Stimulated activated CD8-positive, alpha-beta memory T cell treated with anti-CD3 and anti-CD28 coated beads, Interleukin-15, amount 100 ng/mL, for 24 hours (primary cell): ENCODE measurements around the gene RBM4B.
"Not testable (repeated sequence)": the region's sequence is repeated elsewhere in the genome, so short reads cannot be mapped to it uniquely, and the experiment has no call there.

ENCODE experiments used
- DNase-seq: peaks from one replicate; pipeline ENCODE4 v3.0.0-alpha.2; 2020; ENCODE audit warnings: low read depth

Gene RBM4B

DNA sequence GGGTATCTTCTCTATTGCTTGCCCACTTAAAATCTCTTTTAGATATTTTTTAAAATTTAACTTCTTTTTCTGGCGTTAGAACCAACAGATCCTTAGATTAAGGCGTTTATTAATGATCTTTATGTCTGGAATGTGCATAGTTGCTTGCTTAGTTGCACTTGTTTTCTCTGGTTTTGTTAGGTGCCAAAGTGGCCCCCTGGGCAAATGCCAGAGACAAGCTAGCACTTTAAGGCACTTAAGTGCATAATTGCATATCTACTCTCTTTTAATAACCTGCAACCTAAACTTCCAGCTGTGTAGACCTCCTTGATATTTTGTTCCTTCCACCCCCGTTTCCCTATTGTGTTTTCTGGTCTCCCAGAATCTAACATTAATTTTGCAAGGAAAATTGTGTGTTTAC is 35.9 kb downstream of the RBM4B start:
- no peak for DNase-seq

DNA sequence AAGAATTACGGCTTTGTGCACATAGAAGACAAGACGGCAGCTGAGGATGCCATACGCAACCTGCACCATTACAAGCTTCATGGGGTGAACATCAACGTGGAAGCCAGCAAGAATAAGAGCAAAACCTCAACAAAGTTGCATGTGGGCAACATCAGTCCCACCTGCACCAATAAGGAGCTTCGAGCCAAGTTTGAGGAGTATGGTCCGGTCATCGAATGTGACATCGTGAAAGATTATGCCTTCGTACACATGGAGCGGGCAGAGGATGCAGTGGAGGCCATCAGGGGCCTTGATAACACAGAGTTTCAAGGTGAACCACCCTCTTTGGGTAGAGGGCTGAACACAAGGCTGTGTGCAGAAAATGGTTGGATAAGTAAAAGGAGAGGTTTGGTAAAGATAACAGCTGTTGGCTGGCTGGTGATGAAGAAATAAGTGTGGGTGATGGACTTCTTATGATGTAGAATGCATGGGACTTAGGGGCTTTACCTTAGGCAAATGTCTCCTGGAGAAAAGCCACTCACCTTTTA is 37.8 kb downstream of the RBM4B start:
- DNase-seq: not testable (repeated sequence)

DNA sequence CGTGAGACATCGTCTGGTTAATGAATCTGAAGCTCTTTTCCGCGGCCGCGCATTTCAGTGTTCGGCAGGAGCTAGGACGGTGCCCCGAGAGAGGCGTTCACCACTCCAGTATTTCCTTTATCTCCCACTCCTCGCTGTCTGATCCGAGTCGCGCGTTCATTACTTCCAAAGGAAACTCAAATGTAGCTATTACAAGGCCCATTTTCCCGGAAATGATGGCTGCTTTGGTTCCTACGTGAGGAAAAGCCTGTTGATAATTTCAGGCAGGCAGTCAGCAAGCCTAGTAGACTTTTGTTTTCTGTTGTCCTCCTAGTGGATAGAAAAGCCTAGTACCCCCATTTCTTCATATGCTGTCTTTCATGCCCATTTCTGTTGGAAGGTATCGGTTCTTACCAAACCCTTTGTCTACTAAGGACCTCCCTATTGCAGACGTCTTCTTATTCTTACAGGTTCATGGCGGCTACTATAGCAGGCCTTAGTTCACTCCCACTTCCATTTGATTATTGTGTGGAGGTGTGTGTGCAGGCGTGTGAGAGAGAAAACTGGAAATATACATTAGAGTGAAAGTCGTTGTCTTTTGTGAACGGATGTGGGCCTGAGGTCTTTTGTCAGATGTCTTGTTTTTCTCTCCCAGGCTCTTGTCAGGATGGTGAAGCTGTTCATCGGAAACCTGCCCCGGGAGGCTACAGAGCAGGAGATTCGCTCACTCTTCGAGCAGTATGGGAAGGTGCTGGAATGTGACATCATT is 38.4 kb downstream of the RBM4B start:
- no peak for DNase-seq

DNA sequence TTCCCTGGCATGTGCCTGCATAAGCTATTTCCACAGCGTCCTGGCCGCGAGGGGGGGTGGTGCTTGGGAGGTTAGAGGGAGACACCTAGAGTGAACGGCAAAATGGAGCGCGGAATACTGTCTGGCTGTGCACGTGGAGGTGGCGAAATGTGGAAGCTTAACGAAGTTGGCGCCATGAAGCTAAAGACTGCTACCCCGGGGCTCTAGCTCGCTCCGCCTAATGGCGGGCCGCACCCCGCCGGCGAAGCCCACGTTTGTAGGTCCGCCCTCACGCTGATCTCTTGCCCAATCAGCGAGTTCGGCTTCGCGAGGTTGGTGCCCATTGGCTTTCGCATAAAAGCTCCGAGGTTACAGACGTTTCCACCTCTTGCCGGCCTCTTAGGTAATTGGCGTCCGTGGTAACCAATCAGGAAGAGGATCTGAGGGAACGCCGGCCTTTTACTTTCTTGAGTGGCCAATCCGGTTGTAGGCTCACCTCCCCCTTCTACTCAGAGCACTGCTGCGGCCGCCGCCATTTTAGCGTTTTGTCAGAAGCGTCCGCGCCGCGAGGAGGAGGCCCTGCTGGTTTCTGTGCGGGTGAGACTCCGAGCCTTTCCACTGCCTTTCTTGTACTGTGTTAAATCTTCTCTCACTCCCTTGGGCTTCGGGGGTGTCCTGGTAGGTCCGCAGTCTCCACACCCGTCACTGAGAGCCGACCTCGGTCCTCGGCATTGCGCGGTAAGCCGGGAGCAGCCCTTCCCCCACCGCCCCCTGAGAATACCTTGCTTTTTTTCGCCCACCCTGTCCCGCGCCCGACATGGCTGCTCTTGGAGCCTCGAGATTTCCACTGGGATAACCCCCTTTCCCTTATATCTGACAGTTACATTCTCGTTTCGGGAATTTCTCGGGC is 39.3 kb downstream of the RBM4B start, which contains the start of gene RBM4:
TSS of gene RBM4 (plus strand) at position 527 of the 889 bp plus-strand sequence. CDS start 1,009 bp downstream, outside the sequence.
- DNase-seq: peak; percentile 72

DNA sequence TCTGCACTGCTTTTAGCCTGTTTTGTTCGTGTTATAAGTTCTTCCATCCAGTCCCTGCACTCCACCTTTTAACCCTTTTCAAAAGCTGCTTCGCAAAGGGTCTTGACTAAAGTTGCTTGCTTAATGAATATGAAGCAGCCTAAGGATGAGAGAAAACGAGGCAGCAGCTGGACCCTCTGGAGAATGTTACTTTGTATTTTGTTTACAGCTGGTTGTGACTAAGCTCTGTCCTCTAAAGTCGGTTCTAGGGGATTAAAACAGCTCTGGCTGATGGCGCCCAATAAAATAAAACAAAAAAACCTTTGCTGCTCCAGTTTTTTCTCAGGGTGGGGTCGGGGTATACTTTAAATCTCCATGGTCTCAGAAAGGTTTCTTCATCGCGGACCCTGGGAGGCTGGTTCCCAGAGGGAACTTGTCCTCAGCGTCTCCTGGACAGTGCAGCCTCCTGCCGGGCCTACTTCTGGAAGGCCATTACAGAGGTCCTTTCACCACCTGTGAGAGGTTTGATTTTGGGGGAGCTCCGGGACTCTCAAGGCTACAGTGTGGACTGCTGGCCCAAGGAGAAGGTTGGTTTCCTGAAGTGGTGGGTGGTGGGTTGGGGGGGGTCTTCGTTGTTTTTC is 40.0 kb downstream of the RBM4B start:
- no peak for DNase-seq

DNA sequence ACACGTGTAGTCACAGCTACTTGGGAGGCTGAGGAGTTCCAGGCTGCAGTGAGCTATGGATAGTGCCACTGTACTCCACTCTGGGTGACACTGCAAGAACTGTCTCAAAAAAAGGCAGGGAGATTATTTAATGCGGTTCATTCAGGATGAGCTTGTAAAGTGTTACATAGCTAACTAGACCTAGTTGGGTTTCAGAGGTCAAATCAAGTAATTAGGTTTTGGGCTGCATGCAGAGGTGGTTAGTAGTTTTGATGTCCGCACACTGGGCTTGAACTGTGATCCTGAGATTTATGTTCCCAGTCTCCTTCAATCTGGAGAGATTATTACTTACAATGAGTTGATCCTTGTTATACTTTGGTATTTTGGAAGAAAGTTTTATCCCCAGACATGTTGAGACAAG is 41.3 kb downstream of the RBM4B start:
- no peak for DNase-seq

DNA sequence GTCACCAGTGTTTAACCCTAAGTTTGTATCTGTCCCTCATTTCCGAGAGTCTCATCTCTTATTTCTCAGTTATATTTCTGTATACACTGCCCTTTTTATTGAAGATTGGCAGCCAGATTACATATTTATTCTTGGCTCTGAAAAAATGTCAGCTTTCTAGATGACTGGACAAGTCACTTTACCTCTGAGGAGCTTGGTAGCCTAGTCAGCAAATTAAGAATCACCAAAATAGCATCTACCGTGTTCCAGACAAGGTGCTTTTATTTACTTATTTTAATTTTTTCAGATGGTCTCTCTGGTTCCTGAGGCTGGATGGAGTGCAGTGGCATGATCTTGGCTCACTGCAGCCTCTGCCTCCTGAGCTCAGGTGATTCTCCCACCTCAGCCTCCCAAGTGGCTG is 44.7 kb downstream of the RBM4B start:
- no peak for DNase-seq

DNA sequence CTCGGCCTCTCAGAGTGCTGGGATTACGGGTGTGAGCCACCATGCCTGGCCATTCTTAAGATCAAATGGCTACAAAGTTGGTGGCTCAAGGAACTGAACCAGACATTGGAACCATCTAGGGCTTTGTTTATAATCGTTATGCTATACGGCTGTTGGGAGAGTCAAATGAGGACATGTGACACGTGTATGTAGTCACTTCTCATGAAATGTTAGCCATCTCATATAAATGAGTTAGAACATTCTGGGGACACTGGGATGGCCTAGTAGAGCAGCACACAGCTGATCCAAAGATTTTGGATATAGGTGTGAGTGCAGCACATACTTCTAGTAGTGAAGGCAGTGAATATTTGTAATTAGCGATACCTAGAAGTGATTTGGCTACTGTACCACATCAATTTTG is 45.8 kb downstream of the RBM4B start:
- no peak for DNase-seq

DNA sequence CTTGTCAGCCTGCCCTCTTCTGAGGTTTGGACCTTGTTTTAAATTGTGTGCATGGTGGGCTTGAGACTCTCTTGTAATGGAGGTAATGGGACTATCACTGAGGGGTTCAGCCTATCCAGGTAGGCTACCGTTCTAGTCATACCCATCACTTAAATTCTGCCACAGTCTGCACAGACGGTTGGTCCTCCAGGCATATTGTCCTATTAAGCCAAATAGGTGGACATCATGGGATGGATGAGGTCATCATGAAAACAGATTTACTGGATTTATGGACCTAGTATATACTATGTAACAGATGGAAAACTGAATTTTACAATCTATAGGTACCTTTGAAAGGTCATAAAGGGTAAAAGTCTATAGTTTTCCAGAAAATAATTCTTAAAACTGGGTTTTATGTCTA is 48.3 kb downstream of the RBM4B start:
- DNase-seq: no peak

DNA sequence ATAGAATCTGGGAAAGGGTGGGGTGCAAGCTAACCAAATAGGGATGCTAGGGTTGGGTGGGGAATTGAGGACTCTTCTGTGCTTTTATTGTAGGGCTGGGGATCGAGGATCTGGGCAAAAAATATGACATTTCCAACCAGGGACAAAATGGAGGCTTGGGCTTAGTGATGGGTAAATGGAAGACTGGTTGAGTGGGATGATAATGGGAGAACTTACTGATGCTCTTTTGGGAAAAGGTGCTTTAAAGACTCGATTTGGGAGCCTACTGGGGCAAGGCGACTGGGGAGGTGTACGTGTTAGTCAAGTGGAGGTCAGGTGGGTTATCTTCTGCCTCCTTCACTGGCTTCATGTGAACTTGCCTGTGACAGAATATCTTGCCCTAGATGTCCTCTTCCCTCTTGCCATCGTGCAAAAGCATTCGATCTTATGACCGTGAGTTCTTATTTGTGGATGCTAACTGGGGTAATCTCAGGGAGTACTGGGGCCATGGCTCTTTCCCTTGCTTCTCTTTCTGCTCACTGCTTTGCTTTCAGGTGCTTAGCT is 49.6 kb downstream of the RBM4B start:
- DNase-seq: no peak

DNA sequence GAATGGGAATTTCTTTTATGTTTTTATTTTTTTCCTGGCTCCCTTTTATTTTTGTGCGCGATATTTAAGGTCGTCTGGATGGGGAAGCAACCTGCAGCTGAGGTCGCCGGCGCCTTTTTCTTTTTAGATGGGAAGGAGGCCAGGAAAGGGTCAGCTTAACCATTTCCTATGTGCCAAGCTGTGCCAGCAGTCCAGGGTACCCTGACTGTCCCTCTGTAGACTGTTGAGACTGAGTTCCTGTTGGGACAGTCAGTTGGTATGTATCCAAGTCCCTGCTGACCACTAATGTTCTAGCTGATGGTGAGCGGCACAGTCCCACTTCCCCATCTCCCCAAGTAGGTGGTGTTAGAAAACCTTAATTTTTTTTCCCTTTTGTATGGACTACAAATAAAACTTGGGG is 50.8 kb downstream of the RBM4B start:
- DNase-seq: no peak

DNA sequence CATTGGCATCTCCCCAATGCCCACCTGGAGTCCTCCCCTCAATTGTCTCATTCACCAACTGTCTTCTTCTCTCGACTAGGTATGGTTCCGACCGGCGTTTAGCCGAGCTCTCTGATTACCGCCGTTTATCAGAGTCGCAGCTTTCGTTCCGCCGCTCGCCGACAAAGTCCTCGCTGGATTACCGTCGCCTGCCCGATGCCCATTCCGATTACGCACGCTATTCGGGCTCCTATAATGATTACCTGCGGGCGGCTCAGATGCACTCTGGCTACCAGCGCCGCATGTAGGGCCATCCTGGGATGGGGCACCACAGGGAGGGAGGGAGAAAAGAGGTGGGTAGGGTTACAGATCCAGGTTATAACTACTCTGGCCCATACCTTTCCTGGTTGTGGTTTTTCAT is 51.3 kb downstream of the RBM4B start:
- DNase-seq: no peak

DNA sequence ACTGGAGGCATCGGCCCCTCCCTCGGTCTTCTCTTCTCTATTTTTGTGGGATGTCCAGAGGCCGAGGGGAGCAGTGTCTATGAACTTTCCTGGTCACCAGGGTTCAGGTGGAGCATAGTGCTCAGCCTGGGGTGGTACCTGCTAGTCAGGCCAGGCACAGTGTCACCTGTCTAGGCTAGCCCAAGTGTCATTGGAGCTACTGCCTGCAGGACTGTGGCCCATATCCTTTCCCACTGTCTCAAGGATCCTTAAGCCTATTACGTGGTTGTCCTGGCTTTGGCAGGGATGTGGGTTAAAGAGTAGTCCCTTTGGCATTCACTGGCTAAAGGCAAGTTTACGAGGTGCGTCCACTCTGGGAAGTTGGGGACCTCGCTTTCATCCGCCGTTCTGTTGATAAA is 51.9 kb downstream of the RBM4B start:
- no peak for DNase-seq

DNA sequence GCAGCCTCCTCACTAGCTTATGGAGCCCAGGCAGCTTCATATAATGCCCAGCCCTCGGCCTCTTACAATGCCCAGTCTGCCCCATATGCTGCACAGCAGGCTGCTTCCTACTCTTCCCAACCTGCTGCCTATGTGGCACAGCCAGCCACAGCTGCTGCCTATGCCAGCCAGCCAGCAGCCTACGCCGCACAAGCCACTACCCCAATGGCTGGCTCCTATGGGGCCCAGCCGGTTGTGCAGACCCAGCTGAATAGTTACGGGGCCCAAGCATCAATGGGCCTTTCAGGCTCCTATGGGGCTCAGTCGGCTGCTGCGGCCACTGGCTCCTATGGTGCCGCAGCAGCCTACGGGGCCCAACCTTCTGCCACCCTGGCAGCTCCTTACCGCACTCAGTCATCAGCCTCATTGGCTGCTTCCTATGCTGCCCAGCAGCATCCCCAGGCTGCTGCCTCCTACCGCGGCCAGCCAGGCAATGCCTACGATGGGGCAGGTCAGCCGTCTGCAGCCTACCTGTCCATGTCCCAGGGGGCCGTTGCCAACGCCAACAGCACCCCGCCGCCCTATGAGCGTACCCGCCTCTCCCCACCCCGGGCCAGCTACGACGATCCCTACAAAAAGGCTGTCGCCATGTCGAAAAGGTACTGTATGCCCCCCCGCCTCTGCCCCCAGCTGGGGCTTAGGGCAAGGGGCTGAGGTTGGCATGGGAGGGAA is 52.5 kb downstream of the RBM4B start:
- no peak for DNase-seq

DNA sequence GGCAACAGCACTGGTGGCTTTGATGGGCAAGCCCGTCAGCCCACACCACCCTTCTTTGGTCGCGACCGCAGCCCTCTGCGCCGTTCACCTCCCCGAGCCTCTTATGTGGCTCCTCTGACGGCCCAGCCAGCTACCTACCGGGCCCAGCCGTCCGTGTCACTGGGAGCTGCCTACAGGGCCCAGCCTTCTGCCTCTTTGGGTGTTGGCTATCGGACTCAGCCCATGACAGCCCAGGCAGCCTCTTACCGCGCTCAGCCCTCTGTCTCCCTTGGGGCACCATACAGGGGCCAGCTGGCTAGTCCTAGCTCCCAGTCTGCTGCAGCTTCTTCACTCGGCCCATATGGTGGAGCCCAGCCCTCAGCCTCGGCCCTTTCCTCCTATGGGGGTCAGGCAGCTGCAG is 53.2 kb downstream of the RBM4B start:
- no peak for DNase-seq

DNA sequence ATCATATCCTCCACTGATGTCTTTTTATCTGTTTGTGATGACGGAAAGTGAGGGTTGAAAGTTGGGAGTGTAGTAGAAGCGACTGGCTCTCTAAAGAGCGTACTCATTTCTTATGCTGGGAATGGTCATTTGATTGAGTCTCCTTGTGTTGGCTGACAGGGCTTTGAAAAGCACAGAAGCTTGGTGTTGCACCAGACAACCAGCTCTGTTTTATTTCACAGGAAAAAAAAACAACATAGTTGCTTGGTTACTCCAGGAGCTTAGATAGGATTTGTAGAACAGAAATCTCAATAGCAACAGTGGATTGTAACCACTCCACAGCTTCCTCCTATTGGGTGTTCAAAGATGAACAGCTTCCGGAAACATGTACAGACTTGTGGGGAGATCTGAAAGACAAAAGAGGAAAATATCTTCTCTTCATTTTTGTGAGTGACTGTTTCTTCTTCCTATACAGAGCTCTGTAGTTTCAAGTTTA is 58.6 kb downstream of the RBM4B start:
- DNase-seq: no peak

DNA sequence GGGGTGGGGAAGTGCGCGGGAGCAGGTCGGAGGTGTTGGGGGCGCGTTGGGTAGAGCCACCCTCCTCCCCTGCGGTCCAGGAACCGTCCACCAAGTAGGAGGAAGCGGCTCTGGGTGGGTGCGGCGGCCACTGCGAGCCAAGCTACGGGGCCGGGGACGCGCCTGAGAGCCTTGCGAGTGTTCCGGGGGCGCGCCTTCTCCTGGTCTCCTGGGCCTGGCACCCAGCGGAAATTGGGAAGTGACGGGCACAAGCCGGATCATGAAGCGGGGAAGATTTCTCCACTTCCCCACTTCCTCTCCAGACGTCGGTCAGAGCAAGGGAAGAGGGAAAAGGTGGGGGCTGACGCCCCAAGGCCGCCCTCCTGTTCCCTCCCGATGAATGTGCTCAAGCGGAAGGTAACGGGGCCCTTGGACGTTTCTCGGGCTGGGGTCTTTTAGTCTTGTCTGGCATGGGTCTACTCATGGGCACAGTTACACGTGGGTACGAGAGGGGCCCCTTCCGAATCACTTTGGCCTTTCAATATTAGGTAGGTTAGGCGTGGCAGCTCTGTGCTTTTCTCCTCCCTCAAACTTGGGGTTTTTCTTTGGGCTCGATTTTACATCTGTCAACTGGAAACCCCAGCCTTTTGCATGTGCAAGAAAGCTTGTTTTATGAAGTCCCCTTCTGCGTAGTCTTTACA is 60.4 kb downstream of the RBM4B start:
- no peak for DNase-seq

DNA sequence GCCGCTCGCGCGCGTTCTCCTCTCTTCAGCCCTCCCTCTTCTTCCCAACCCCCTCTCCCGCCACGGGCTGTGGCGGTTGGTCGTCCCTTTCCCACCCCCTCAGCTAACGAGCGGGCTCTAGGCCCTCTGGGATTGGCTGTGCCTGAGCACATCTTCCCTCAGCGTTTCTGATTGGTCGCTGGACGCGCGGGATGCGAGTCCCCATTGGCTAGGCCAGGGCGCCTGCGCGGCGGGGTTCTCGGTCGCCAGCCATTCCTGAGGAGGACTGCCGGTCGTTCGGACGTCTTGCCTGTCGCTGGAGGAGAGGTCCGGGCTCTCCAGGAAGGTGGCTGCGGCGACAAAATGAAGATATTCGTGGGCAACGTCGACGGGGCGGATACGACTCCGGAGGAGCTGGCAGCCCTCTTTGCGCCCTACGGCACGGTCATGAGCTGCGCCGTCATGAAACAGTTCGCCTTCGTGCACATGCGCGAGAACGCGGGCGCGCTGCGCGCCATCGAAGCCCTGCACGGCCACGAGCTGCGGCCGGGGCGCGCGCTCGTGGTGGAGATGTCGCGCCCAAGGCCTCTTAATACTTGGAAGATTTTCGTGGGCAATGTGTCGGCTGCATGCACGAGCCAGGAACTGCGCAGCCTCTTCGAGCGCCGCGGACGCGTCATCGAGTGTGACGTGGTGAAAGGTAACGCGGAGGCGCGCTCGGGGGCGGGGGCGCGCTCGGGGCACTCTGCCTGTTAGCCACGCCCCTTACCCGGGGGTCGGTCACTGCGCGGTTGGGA is 61.1 kb downstream of the RBM4B start, which contains the start of gene RBM14:
TSS of gene RBM14 (plus strand) at position 252 of the 776 bp plus-strand sequence. CDS start at position 343, 91 bp downstream.
- peak; percentile 95 for DNase-seq
